Bronchial epithelial cell (primary cell): ENCODE data around the gene ADGRG1. TPM values are rescaled to one million over a fixed set of nuclear protein-coding genes. Genes with fewer than 3 reads are reported as not detected.

Source experiments
- DNase-seq: peaks from one replicate; pipeline ENCODE4 v3.0.0-alpha.2; 2010; ENCODE audit warnings: low read depth
- FAIRE-seq: peaks from 2 replicates; lab custom pipeline; 2011; peaks lifted over from hg19 to GRCh38; lab: Jason Lieb, UNC
- H3K27me3 ChIP-seq: 2 replicates; pipeline ENCODE4 v1.5.1; 2011; ENCODE audit warnings: low read length; ENCODE audit not compliant: control insufficient read depth, insufficient read depth
- H3K36me3 ChIP-seq: 2 replicates; pipeline ENCODE4 v1.5.1; 2011; ENCODE audit warnings: low read length; ENCODE audit not compliant: control insufficient read depth, insufficient read depth
- H3K4me3 ChIP-seq: 2 replicates; pipeline ENCODE4 v1.5.1; 2011; ENCODE audit warnings: mild to moderate bottlenecking, low read depth, low read length, control low read depth
- CTCF ChIP-seq: IDR thresholded peaks from 2 replicates; pipeline ENCODE4 v1.5.1; 2011; ENCODE audit warnings: mild to moderate bottlenecking, moderate library complexity, low read length, control low read depth, inconsistent platforms; ENCODE audit not compliant: insufficient read depth, severe bottlenecking
- total RNA-seq: library from RNA; depleted of rRNA; stranded (reverse); fragments of >200 nt; gene quantifications from 2 replicates; pipeline ENCODE4 v1.2.1, GENCODE V29; 2014

The ADGRG1 gene
- total RNA-seq, 1 donor from 2014 or later: 21.1 TPM

- Histone ChIP-seq H3K4me3 (no peak overlapping the region), H3K27me3 (peaks cover 13% of the 10 kb centered on the region), H3K36me3 (no peaks in the 10 kb centered on the region)
- no peak for FAIRE-seq
- TF ChIP-seq CTCF: no peak
- DNase-seq: peak; percentile 15
Measured at GRCh38 chr16:57675741-57676551, 47.5 kb downstream of the ADGRG1 start.

GRCh38 chr16:57676553-57677085, 48.2 kb downstream of the ADGRG1 start:
- no peak for TF ChIP-seq CTCF
- no peak for DNase-seq
- no peaks in the 10 kb centered on the region for H3K36me3 ChIP-seq
- no peak overlapping the region for H3K4me3 ChIP-seq
- FAIRE-seq: no peak
- peaks cover 13% of the 10 kb centered on the region for H3K27me3 ChIP-seq

- Histone ChIP-seq H3K27me3 (peaks cover 16% of the 10 kb centered on the region), H3K36me3 (no peaks in the 10 kb centered on the region), H3K4me3 (no peak overlapping the region)
- DNase-seq (peak; percentile 53), FAIRE-seq (no peak)
- no peak for TF ChIP-seq CTCF
Measured at GRCh38 chr16:57677622-57678369, 49.4 kb downstream of the ADGRG1 start.

GRCh38 chr16:57679016-57679415, 50.6 kb downstream of the ADGRG1 start:
- no peak for TF ChIP-seq CTCF
- peaks cover 8% of the 10 kb centered on the region for H3K27me3 ChIP-seq
- FAIRE-seq (no peak), DNase-seq (no peak)
- H3K36me3 ChIP-seq: no peaks in the 10 kb centered on the region
- no peak overlapping the region for H3K4me3 ChIP-seq

GRCh38 chr16:57679767-57680482, 51.5 kb downstream of the ADGRG1 start:
- DNase-seq: no peak
- TF ChIP-seq CTCF: no peak
- Histone ChIP-seq H3K27me3 (peaks cover 6% of the 10 kb centered on the region), H3K4me3 (no peak overlapping the region), H3K36me3 (no peaks in the 10 kb centered on the region)
- no peak for FAIRE-seq
